CD4-positive, alpha-beta T cell (primary cell): ENCODE data around the gene CCDC24. TPM values are rescaled to one million over a fixed set of nuclear protein-coding genes. Genes with fewer than 3 reads are reported as not detected.
A peak's percentile ranks its signal among the peaks of the same experiment; 100 is the strongest.

ENCODE experiments used
- ATAC-seq: fragments of 200-7000 bp; cut with Tn5 transposase; one replicate; pipeline ENCODE4 v1.10.0; 2022; ENCODE audit warnings: mild to moderate bottlenecking; ENCODE audit not compliant: poor library complexity
- CTCF ChIA-PET: fragments of 350-600 bp; sonication (Branson Sonifier 250); formaldehyde crosslinking; loops from one replicate; lab custom pipeline; 2021; ENCODE audit warnings: antibody characterized with exemption, inconsistent platforms; lab: Charles Lee
- POLR2A ChIA-PET: fragments of 350-600 bp; sonication (Branson Sonifier 250); formaldehyde crosslinking; loops from one replicate; lab custom pipeline; 2021; ENCODE audit warnings: antibody characterized with exemption, inconsistent platforms; lab: Charles Lee
- DNase-seq, 14 experiments: peaks; one replicate each; pipeline ENCODE4 v3.0.0-alpha.2; 2013 to 2020; ENCODE audit warnings: mixed read lengths in 2 of 14
- H3K27ac ChIP-seq, 2 donors: one replicate each; pipeline versions ENCODE4 v1.5.1 to v1.7.0; 2013; ENCODE audit warnings: low read length in 2 of 2, low read depth in 1 of 2, mild to moderate bottlenecking in 1 of 2
- H3K27me3 ChIP-seq, 2 experiments: 1 replicate in 1 of 2; 2 replicates in 1 of 2; pipeline versions ENCODE4 v1.6.1 to v1.7.0; 2013; ENCODE audit warnings: low read length in 2 of 2, control low read depth in 1 of 2, mild to moderate bottlenecking in 1 of 2, moderate library complexity in 1 of 2; ENCODE audit not compliant: insufficient read depth in 2 of 2, control insufficient read depth in 1 of 2
- H3K36me3 ChIP-seq: one replicate; pipeline ENCODE4 v1.6.1; 2013; ENCODE audit warnings: low read length, control low read depth; ENCODE audit not compliant: insufficient read depth
- H3K4me1 ChIP-seq: one replicate; pipeline ENCODE4 v1.6.1; 2013; ENCODE audit warnings: low read length, control low read depth; ENCODE audit not compliant: insufficient read depth
- H3K4me3 ChIP-seq: one replicate; pipeline ENCODE4 v1.5.1; 2013; ENCODE audit warnings: mild to moderate bottlenecking, low read length, moderate library complexity
- H3K9me3 ChIP-seq, 2 experiments: 1 replicate in 1 of 2; 2 replicates in 1 of 2; pipeline versions ENCODE4 v1.6.1 to v1.7.0; 2013; ENCODE audit warnings: low read length in 2 of 2, mild to moderate bottlenecking in 2 of 2, control low read depth in 1 of 2, moderate library complexity in 1 of 2; ENCODE audit not compliant: control insufficient read depth in 1 of 2, insufficient read depth in 1 of 2
- H3K27ac Mint-ChIP-seq: one replicate; pipeline ENCODE4 v1.8.0; 2020; ENCODE audit warnings: mixed read lengths
- H3K27me3 Mint-ChIP-seq: one replicate; pipeline ENCODE4 v1.8.0; 2021; ENCODE audit warnings: mixed read lengths
- H3K36me3 Mint-ChIP-seq: one replicate; pipeline ENCODE4 v1.8.0; 2021; ENCODE audit warnings: low read depth, mixed read lengths
- H3K4me1 Mint-ChIP-seq: one replicate; pipeline ENCODE4 v1.8.0; 2021; ENCODE audit warnings: low read depth, mixed read lengths
- H3K4me3 Mint-ChIP-seq: one replicate; pipeline ENCODE4 v1.8.0; 2020; ENCODE audit warnings: mild to moderate bottlenecking, mixed read lengths
- H3K9me3 Mint-ChIP-seq: one replicate; pipeline ENCODE4 v1.8.0; 2020; ENCODE audit warnings: mixed read lengths
- CTCF ChIP-seq: fragments of 200-600 bp; IDR thresholded peaks from one replicate; pipeline ENCODE4 v1.8.0; 2022; ENCODE audit warnings: antibody characterized with exemption, mild to moderate bottlenecking
- intact Hi-C, 2 experiments: fragments of 100-400 bp; cut with DNase I in 1 of 2; cut with micrococcal nuclease in 1 of 2; formaldehyde crosslinking; loops; one replicate each; pipeline versions ENCODE4 v1.15.1 to v1.9.0; 2023 to 2025; cut with DNase I, micrococcal nuclease
- total RNA-seq, 174 experiments: library from RNA in 2 of 174; stranded (reverse) in 2 of 174; gene quantifications; one replicate each; pipeline ENCODE4 v1.2.3 and lab custom pipeline; 2021 to 2026

The CCDC24 gene
- total RNA-seq, 2 experiments from 2014 or later: 0.98 to 1.4 TPM

- peaks cover 36% of the 10 kb centered on the region for H3K4me1 ChIP-seq
- Mint-ChIP-seq H3K27ac (peak overlapping the region; percentile 91), H3K9me3 (no peaks in the 10 kb centered on the region), H3K36me3 (peaks cover 15% of the 10 kb centered on the region), H3K4me1 (peaks cover 56% of the 10 kb centered on the region), H3K4me3 (peak overlapping the region; percentile 91), H3K27me3 (no peaks in the 10 kb centered on the region)
- POLR2A ChIA-PET: interaction anchor here (0.9 to 1.7 kb wide), 6 partner anchors 24 to 295 kb away, joined by 3 to 7 read pairs (median 5); partner anchors contain the start of genes ATP6V0B, DPH2, KDM4A and ST3GAL3
- H3K4me3 ChIP-seq: peak overlapping the region; percentile 94
- no peaks in the 10 kb centered on the region for H3K9me3 ChIP-seq
- no peak for ATAC-seq
- H3K36me3 ChIP-seq: peaks cover 9% of the 10 kb centered on the region
- intact Hi-C loops: loop anchor here (1.0 to 10.0 kb wide), 12 partner anchors 24 to 1131 kb away; partner anchors contain the start of genes ATP6V0B (in 2 of the 2), ST3GAL3 (in 2 of the 2), CCDC24 (in 1 of the 2) and DMAP1 (in 1 of the 2)
- no peak for DNase-seq
- H3K27me3 ChIP-seq: no peaks in the 10 kb centered on the region
- no peak for TF ChIP-seq CTCF
- H3K27ac ChIP-seq: peak overlapping the region; percentile 93 to 94
- CTCF ChIA-PET: interaction anchor here (0.5 to 2.2 kb wide), 3 partner anchors 11 to 717 kb away, joined by 3 to 24 read pairs (median 5); partner anchors contain the start of gene ARTN
Measured at GRCh38 chr1:43945674-43946235, 45.6 kb upstream of the CCDC24 start.

DNA sequence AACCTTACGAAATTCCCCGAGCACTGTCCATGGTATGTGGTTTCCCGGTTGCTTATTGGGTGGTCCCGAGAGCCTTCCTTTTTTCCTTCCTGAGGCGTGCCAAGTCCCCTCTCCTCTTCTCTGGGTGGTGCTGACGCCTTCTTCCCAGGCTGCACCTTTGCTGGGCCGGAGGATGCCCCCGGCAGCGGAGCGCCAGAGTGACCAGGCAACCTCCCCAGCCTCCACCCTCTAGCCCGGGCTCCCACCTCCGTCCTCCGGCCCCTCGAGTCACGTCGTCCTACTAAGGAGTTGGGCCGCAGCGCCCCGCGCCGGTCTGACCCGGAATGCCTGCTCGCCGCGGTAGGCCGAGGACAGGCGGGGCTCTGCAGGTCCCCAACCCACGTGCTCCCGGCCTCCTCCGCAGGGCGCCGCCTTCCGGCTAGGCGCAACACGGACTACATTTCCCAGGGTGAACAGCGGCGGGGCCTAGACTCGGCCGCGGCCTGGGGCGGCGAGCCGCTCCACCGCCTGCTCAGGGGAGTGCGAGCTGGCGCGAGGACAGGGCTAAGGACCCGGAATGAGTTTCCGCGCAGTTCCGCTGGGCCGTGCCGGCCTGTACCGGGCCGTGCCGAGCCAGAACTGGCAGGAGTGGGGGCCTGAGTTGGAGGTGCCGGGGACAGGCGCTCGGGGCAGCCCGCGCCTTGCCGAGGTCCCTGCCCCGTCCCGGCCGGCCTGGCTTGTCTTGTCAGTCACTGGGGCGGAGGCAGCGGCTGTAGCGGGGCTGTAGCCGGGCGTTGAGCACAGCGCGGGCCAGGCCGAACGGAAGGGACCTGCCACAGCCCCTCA is 45.0 kb upstream of the CCDC24 start, which contains the start of gene IPO13:
Gene IPO13 (plus strand): TSS at position 715 of the 825 bp plus-strand sequence. CDS start 651 bp downstream, outside the sequence.
- Mint-ChIP-seq H3K27me3 (no peaks in the 10 kb centered on the region), H3K27ac (peak within 1 kb of the TSS; percentile 91), H3K4me1 (peaks cover 63% of the 10 kb centered on the region), H3K4me3 (peak within 1 kb of the TSS; percentile 91), H3K36me3 (peaks cover 15% of the 10 kb centered on the region), H3K9me3 (no peaks in the 10 kb centered on the region)
- H3K4me1 ChIP-seq: peaks cover 36% of the 10 kb centered on the region
- CTCF ChIA-PET: interaction anchor here (0.9 to 2.2 kb wide), 4 partner anchors 12 to 29 kb away, joined by 4 to 24 read pairs (median 6); partner anchors contain the start of genes ARTN, ATP6V0B and DPH2
- H3K27ac ChIP-seq: peak within 1 kb of the TSS; percentile 93 to 94
- DNase-seq (peak; percentile 91 to 97 (median 94)), ATAC-seq (peak; percentile 96)
- POLR2A ChIA-PET: interaction anchor here (0.9 to 1.7 kb wide), 7 partner anchors 23 to 296 kb away, joined by 3 to 7 read pairs (median 6); partner anchors contain the start of genes ATP6V0B, DPH2, KDM4A and ST3GAL3
- peaks cover 9% of the 10 kb centered on the region for H3K36me3 ChIP-seq
- no peaks in the 10 kb centered on the region for H3K27me3 ChIP-seq
- peak; percentile 65 for TF ChIP-seq CTCF
- intact Hi-C loops: loop anchor here (1.0 to 10.0 kb wide), 12 partner anchors 23 to 1132 kb away; partner anchors contain the start of genes ATP6V0B (in 2 of the 2), ST3GAL3 (in 2 of the 2), CCDC24 (in 1 of the 2) and DMAP1 (in 1 of the 2)
- H3K9me3 ChIP-seq: no peaks in the 10 kb centered on the region
- peak within 1 kb of the TSS; percentile 94 for H3K4me3 ChIP-seq
